KBM-7 (cell line): ENCODE results near the gene CPLX4.

Experiments used
- DNase-seq: peaks from one replicate; pipeline ENCODE4 v3.0.0-alpha.2; 2015
- in situ Hi-C: fragments of 300-500 bp; cut with MboI; formaldehyde crosslinking; loops from 2 replicates; pipeline ENCODE4 v1.14.3; 2020; ENCODE audit warnings: low sequenced_read_pairs, low pct_unique_long_range_greater_than_20kb, mixed read lengths

CPLX4 gene

DNA sequence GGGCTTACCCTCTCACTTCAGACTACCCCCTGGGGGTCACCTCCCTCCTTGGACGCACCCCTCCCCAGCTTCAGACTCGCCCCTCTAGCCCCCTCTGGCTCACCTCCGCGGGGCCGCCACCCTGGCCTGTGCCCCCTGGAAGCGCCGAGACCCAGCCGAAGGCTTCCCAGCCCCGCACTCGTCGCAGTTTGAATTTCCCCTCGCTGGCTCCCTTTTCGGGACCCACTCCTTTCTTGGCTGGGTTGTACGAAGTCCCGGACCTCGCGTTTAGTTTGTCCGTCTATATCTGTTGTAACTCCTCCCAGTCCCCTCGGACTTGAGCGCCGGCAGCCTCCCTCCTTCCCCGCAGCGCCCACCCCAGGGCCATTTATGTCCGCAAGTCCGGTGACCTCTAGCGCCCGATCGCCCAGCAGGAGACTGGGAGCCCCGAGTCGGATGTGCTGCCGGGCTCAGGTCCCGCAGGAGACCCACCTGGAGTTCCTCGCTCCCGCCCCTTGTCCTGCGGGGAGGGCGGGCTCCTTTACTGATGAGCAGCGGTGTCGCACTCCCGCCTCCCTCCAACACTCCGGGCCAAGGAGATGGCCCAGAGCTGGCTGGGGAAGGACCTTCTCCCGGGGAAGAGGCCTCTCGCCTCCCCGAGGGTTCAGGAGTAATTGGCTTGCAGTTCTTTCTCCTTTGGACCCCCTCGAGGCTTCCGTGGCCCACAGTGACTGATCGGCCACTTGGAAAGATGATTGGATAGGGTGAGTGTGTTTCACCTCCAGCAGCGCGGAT, 44.5 kb downstream of the CPLX4 start:
- in situ Hi-C loops: no loop called here
- no peak for DNase-seq

DNA sequence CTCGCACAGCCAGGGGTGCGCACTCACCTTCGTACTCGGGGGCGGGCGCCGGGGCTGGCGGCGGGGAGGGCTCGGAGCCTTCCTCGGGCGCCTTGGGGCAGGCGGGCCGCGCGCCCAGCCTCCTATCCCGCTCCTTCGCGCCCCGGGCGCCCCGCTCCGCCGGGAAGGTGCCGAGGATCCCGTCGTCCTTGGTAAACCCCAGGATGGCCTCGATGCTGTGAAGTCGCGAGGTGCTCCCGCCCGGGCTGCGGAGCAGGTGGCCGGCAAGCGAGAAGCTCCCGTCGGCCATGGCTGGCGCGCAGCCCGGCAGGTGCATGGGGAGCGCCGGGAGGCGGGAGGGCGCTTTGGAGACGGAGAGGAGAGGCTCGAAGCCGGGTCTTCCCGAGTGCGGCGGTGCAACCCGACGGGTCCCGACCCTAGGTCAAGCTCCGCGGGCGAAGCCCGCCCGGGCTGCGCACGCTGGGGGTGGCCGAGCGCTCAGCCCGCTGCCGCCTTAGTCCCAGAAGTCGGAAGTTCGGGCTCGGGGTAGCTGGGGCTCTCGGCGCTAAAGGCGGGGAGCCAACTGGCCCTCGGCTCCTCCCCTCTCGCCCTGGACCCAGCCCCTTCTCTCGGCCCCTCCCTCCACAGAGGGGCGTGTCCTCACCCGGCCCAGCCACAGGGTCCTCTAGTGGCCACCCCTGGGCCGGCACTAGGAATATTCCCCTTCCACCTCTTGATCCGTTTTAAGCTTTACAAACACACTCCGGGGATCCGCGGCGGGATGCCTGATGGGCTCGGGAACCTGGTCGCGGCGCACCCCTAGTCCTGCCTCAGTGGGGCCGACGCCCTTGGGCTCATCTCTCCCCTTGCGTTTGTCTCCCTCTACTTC, 45.3 kb downstream of the CPLX4 start, which contains the start of gene RAX:
Gene RAX (minus strand): TSS at position 564 of the 868 bp plus-strand sequence. CDS start 248 bp downstream, at position 316.
- in situ Hi-C loops: no loop called here
- peak; percentile 45 for DNase-seq

DNA sequence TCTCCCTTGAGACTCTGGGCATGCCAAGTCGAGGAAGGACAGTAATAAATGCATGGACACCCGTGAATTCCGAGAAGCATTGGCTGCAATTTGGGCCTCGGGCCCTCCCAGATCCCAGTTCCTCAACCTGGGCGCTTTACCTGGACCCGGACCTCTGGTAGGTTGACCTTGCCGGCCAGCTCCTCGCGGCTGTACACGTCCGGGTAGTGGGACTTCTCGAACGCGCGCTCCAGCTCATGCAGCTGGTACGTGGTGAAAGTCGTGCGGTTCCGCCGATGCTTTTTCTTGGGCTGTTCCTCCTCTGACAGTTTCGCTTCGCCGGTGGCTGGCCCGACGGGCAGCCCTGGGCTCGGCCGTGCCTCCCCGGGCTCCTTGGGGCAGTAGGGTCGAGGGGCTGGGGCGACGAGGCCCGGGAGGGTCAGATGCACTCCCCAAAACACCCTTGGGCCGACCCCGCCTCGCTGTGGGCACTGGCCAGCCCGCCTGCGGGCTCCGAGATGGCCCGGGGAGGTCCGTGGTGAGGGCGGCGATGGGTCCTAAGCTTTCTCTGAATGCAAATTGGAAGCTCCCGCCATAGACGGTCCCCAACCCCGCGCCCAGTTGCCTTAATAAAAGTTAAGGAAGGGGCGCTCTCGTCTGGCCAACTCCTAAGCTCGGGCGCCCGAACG, 46.1 kb downstream of the CPLX4 start:
- in situ Hi-C loops: no loop called here
- DNase-seq: no peak

DNA sequence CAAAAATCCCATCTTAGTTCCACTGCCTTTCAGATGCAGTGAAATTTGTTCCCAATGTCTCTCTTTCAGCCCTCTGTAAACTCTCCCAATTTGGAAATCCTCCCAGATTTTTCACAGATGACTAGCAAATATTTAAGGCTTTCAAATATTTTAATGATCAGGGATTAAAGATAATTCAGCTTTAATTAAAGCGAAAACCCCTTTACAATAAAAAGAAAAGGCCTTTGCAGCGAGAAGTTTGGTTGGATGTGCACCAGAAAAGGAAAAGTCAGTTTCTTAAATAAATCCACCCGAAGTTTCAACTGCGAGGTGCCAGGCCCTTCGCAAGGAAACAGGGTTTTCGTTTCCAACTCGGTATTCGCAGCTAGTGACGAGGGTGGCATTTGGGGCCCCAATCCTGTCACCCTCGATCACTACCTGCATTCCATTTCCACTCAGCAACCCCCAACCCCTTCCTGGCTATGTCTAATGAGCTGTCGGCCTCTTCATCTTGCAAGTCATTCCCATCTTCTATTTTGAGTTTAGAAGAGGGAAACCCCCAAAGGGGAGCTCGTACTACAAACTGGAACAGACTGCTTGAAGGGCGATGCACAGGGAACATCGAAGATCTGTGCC, 46.7 kb downstream of the CPLX4 start:
- in situ Hi-C loops: no loop called here

DNA sequence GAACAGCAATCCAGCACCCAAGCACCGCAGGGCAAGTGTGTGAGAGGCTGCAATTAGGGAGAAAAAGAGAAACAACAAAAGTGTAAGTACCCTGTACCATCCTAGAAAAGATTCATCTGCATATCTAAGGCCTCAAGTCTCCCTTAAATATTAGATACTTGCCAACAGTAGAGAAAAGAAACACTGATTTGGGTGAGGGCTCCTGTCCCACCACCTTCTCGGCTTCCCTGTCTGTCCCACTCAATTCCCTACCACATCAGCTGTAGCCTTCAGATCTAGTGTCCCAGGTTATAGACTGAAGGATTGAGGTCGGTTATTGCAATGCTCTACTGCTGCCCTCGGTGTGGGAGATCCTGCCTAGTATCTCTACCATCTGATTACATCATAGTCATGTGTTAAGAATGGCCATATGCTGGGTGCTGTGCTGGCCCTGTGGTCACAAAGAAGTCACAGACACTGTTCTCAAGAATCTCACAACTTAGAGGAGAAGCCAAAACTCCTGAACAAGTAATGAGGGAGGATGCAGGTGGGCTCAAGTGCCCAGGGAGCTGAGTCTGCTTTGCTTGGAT, 47.7 kb downstream of the CPLX4 start:
- no peak for DNase-seq
- in situ Hi-C loops: no loop called here

More for the DNA sequence above, 46.7 kb downstream of the CPLX4 start:
- no peak for DNase-seq

DNA sequence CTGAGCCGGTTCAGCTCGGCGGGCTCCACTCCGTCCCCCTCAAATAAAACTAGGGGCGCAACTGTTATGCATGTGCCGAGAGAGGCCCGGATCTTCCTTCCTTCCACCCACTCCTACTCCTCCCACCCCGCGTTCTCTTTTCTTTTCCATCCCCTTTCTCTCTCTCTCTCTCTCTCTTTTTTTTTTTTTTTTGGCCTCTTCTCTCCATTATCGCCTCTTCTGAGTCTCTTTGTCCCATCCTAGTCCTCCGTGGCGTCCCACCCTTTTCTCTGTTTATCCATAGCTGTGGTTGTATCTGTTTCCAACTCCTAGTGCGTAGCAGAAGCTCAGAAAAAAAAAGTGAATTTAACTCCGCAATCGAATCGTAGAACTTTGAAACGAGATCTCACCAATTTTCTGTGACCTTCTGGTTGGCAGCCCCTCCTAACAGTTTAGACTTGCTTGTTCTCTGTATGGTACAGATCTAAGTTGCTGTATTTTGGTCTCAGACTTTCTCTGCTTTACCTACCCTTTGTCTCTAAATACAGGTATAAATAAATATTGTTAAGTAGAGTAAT, 48.8 kb downstream of the CPLX4 start:
- no peak for DNase-seq
- in situ Hi-C loops: no loop called here

DNA sequence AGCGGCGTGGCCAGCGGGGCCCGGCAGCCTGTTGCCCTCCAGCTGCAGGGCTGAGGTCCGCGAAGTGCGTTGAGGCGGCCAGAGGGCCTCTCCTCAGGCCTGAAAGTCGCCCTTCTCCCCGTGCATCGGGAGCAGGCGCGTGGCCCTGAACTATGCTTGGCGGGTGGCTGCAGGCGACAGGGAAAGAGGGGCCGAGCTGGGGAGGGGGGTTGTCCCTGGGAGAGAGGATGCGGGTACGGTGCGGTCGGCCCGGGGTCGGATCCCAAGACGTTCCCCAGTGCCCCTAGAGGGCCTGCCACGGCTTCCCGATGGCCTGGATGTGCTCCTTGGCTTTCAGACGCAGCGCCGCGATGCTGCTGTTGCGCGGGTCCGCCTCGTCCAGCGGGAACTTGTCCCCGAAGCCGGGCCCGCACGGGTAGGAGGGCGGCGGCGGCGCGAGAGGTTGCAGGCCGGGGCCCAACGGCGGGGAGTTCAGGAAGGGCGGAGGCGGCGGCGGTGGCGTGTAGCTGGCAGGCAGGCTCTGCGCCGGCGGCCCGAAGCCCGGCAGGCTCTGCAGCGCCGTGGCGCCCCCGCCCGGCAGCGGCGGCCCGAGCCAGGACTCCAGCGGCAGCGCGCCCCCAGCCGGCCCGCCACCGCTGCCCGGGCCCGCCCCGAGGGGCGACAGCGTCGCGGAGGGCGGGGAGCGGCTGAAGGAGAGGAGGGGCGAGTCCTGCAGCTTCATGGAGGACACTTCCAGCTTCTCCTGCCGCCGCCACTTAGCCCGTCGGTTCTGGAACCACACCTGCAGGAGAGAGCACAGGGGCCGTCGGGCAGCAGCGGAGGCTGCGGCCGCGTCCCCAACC, 49.5 kb downstream of the CPLX4 start:
- DNase-seq: peak; percentile 56
- in situ Hi-C loops: no loop called here

DNA sequence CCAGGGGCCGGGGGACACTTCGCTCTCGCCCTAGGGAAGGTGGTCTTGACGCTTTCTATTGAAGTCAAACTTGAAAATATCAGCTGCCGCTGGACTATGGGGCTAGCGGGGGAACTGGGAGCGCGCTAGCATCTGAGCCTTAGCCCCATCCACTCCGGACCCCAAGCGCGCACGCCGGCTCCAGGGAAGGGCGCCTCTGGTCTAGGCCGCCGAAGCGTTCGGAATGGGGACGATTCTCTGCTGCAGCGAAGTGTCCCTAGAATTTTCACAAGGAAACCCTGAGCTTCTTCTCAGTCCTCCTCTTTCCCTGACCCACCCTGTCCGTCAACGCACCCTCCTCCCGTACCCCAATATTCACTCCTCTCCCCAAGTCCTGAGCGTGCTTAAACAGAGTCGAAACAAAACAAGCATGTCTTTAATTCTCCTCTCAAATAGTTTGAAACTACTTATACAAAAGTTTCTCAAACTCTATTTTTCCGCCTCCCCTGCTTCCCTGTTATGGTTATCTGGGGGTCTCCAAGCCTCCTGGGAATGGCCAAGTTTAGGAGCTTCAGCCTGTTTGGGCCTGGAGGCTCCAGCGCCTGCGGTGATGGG, 50.2 kb downstream of the CPLX4 start:
- in situ Hi-C loops: no loop called here
- no peak for DNase-seq

DNA sequence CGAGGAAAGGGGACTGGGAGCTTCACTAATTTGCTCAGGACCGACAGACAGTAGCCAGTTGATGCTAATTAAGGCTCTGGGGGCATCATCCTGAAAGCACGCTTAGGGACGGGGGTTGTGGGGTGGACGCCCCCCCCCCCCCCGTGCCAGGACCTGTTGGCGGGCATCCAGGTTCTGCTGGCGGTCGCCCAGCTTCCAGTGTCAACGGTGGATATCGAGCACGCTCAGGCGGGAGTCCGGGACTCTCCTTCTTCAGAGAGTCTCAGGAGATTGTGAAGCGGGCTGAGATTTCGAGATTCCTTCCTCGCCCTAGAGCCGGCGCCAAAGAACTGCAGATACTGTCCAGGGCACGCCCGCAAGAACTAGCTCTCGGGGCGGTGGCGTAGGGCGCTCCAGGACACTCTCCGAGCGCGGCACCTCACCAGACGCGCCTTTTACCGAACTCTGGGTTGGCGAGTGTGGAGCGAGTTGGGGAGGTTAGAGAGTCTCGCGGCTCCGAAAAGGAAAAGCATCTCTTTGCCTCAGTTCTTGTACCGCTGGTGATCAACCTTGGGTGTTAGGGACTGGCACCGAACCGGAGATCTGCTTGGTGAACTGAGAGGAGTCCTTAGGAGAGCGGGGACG, 50.8 kb downstream of the CPLX4 start:
- DNase-seq: no peak
- in situ Hi-C loops: no loop called here

DNA sequence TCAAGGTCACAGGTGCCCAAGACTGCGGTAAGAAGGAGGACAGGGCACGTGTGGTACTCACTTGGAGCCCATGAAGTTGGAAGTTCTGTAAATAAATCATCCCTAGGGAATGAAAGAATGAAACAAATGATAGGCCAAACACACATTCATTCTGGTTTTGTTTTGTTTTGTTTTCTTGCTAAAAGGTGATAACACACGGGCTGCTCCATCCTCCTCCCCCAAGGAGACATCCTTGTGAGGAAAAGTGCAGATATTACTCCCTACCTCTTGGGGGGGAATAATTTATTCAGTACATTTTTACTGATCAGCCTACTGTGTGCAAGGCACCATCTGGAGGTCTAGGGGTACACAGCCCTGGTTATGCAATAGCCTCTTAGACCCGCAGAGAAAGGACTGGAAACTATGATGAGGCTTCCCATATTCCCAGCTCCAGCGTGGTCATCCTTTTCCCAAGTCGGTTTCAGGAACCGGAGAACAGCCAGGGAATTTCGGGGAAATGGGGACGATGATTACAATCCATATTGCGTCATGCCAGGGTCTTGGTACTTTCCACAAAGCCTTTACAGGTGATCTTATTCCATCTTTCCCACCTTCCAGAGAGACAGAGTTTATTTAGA, 51.5 kb downstream of the CPLX4 start:
- no peak for DNase-seq
- in situ Hi-C loops: no loop called here

DNA sequence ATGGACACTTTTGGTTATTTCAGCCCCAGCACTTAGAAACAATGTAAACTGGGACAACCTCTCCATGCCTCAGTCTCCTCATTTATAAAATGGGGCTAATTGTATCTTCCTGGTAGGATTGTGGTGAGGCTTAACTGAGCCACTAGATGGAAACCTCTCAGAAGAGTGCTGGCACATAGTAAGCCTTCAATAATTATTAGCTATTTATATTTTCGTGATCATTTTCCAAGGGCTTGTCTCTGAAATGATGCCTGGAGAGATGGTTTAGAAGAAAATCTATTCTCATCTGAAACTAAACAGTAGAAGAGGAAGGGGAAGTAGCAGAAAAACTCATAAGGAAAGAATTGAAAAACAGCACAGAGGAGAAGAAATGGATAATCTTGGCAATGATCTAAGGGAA, 52.0 kb downstream of the CPLX4 start:
- no peak for DNase-seq
- in situ Hi-C loops: no loop called here

DNA sequence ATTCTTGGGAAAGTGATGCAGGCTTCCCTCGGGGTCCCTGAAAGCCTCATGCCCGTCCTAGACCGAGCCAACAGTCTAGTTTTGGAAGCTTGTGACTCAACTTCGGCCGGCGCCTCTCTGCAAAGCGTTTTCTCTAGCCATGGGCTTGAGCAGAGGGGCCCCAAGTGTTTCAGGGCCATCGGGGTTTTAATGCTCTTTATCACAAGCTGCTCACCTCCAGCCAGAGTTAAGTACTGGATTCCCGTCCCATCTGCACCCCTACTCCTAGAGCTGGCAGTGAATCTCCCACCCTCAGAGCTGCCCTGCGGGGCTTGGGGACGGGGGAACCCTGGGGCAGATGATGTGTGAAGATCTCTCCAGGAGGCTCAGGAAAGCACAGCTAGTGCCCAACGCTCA, 52.5 kb downstream of the CPLX4 start:
- no peak for DNase-seq
- in situ Hi-C loops: no loop called here

DNA sequence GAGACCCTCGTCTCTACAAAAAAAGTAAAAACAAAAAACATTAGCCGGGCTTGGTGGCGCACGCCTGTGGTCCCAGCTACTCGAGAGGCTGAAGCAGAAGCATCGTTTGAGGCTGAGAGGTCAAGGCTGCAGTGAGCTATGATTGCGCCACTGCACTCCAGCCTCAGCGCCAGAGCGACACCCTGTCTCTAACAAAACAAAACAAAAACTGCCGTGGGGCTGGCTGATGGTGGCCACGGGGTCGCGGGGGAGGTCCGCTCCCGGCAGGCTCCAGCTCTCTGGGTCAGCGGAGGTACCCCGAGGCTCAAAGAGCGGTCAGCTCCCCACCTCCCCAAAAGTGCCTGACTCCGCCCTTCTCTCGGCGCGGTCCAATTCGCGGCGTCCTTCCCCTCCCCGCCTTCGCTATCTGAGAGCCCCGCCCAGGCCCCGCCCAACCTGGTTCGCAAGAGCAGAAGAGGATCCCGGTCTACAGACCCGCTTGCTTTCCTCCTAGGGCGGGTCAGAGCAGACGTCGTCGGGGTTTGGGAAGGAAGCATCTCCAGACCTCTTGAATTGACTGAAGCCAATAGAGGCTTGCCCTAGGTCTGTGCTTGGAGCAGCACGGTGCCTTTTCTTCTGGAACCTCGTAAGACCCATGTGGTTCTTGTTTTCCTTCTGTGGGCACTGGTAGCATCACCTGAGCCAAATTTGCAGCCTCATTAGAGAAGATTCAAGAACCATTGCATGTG, 53.0 kb downstream of the CPLX4 start:
- in situ Hi-C loops: no loop called here
- DNase-seq: peak; percentile 50

DNA sequence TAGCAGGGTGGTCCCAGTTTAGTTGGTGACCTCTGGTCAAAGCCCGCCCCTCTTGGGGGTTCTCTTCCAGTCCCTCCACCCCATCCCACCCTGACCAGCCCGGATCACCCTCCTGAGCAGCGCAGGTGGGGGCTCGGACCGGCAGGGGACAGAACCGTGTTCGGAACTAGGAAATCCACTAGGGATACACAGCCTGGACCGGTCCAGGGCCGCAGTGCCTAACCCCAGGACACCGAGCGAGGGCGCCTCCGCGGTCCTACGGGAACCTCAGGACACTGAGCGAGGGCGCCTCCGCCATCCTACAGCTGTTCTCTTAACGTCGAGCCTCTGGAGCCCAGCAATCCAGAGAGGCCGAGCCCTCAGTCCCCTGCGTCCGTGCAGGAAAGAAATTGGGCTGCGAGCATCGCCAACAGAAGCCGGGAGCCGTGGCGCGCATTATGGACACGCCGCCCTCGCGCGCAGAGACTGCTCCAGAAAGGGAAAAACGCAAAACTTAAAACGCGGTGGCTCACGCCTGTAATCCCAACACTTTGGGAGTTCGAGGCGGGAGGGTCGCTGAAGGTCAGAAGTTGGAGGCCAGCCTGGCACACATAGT, 53.7 kb downstream of the CPLX4 start:
- no peak for DNase-seq
- in situ Hi-C loops: no loop called here

DNA sequence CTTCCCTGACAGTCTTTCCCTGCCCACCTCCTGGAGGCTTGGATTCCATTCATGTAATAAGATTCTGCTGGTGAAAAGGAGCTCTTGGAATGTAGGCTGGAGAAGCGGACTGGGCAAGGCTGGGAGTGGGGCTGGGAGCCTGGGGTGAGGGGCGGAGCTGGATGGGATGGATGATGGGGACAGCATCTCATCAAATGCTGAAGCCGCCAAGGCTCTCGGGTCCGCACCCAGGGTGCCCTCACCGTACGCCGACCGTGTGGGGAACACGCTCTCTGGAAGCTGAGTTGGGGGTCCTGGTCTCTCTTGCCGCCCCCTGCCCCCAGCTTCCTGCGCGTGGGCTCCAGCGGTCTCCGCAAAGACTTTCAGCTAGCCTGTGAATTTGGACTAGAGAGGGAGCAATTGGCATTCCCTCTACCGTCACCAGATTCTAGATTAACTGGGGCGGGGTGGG, 54.3 kb downstream of the CPLX4 start:
- DNase-seq: no peak
- in situ Hi-C loops: no loop called here

DNA sequence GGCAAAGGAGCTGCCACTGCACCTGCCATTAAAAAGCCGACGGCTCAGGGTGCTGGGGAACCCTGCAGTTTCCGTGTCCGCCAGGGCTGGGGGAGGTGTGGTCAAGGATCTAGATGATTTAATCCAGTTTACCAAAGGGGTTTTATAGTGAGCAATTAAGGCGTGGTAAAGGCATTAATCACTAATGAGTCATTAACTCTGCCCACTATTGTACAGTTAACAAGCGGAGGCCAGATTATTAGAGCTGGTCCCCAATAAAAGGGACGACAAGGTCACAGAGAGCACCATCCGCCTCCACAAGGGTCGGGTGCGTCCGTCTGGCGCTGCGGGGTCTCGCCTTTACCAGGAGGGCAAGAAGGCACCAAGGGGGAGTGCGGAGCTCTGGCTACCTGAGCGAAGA, 54.8 kb downstream of the CPLX4 start:
- no peak for DNase-seq
- in situ Hi-C loops: no loop called here
